Activated CD4-positive, alpha-beta memory T cell treated with anti-CD3 and anti-CD28 coated beads, Interleukin-2, amount 10 ng/mL, durations not matched to agents 7 days and 5 days (primary cell): ENCODE measurements around the gene KRTAP5-4. TPM values are rescaled to one million over a fixed set of nuclear protein-coding genes. Genes with fewer than 3 reads are reported as not detected.

ENCODE experiments used
- CTCF ChIA-PET: fragments of 350-600 bp; sonication (Branson Sonifier 250); formaldehyde crosslinking; loops from one replicate; lab custom pipeline; 2021; ENCODE audit warnings: antibody characterized with exemption, inconsistent platforms; lab: Charles Lee
- POLR2A ChIA-PET: fragments of 350-600 bp; sonication (Branson Sonifier 250); formaldehyde crosslinking; loops from one replicate; lab custom pipeline; 2021; ENCODE audit warnings: antibody characterized with exemption; lab: Charles Lee
- DNase-seq: peaks from one replicate; pipeline ENCODE4 v3.0.0-alpha.2; 2020
- H3K27ac Mint-ChIP-seq: one replicate; pipeline ENCODE4 v1.8.0; 2021; ENCODE audit warnings: mild to moderate bottlenecking, mixed read lengths
- H3K27me3 Mint-ChIP-seq: one replicate; pipeline ENCODE4 v1.8.0; 2021; ENCODE audit warnings: mixed read lengths
- H3K36me3 Mint-ChIP-seq: one replicate; pipeline ENCODE4 v1.8.0; 2021; ENCODE audit warnings: low read depth, mixed read lengths
- H3K4me1 Mint-ChIP-seq: one replicate; pipeline ENCODE4 v1.8.0; 2021; ENCODE audit warnings: mixed read lengths
- H3K4me3 Mint-ChIP-seq: one replicate; pipeline ENCODE4 v1.8.0; 2021; ENCODE audit warnings: mild to moderate bottlenecking, mixed read lengths
- H3K9me3 Mint-ChIP-seq: one replicate; pipeline ENCODE4 v1.8.0; 2021; ENCODE audit warnings: mixed read lengths
- total RNA-seq, 2 experiments: library from RNA; stranded (reverse); gene quantifications; one replicate each; pipeline ENCODE4 v1.2.3, GENCODE V29; 2021

KRTAP5-4 gene
- total RNA-seq, 2 experiments from 2014 or later, result not detected

DNA sequence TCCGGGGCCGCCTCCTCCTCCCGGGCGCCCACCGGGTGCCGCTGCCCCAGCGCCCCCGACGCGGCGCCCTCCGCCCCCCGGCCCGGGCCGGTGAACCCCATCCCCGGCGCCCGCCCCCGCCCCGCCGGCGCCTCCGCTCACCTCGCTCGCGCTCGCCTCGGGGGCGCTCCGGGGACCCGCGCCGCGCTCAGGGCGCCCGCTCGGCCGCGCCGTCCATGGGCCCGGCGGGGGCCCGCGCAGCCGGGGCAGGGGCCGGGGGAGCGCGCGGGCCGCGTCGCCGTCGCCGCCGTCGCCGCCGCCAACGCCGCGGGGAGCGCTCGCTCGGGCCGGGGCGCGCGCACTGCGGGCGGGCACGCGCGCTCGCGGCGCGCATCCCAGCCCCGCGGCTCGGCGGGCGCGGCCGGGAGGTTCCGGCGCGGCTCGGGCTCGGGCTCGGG, 50.2 kb downstream of the KRTAP5-4 start:
- Mint-ChIP-seq H3K9me3 (no peaks in the 10 kb centered on the region), H3K4me1 (peaks cover 11% of the 10 kb centered on the region), H3K27me3 (peaks cover 35% of the 10 kb centered on the region), H3K36me3 (no peaks in the 10 kb centered on the region), H3K4me3 (no peak overlapping the region), H3K27ac (no peak overlapping the region)
- DNase-seq, result no peak
- ChIA-PET POLR2A (no interaction called here), CTCF (no interaction called here)

Other genes starting within 250 kb of the KRTAP5-4 start
- under 1 TPM in 1 of 2 experiments, not detected in 1; 0.18 TPM for gene BRSK2, start 232.2 kb downstream of the KRTAP5-4 start, total RNA-seq
- 10 to 100 TPM; 49.5 to 52.9 TPM for gene MOB2, start 135.4 kb downstream of the KRTAP5-4 start, total RNA-seq
- 1 to 10 TPM; 2.6 to 2.7 TPM for gene DUSP8, start 49.9 kb downstream of the KRTAP5-4 start, total RNA-seq
- not detected for gene KRTAP5-1, start 36.9 kb downstream of the KRTAP5-4 start, total RNA-seq
- gene KRTAP5-2, start 23.8 kb downstream of the KRTAP5-4 start, total RNA-seq, result not detected
- gene KRTAP5-3, start 13.7 kb downstream of the KRTAP5-4 start, total RNA-seq, result not detected
- not detected for gene KRTAP5-5, start 7.6 kb upstream of the KRTAP5-4 start, total RNA-seq
- gene KRTAP5-6, start 75.1 kb upstream of the KRTAP5-4 start, total RNA-seq, result not detected
- 1 to 10 TPM in 1 of 2 experiments, under 1 TPM in 1; 0.70 to 1.3 TPM for gene IFITM10, start 128.5 kb upstream of the KRTAP5-4 start, total RNA-seq
- 100 to 1,000 TPM; 156 to 172 TPM for gene CTSD, start 141.8 kb upstream of the KRTAP5-4 start, total RNA-seq
- not detected for gene SYT8, start 212.9 kb upstream of the KRTAP5-4 start, total RNA-seq
- gene TNNI2, start 216.8 kb upstream of the KRTAP5-4 start, total RNA-seq, result under 1 TPM; 0.38 to 0.60 TPM
- 100 to 1,000 TPM; 590 TPM for gene LSP1, start 230.9 kb upstream of the KRTAP5-4 start, total RNA-seq